ENCODE data around the gene CNTNAP1. TPM values are rescaled to one million over a fixed set of nuclear protein-coding genes. Genes with fewer than 3 reads are reported as not detected.

CNTNAP1 gene
- total RNA-seq, 1 experiment from 2014 or later, result 7.7 TPM

DNA sequence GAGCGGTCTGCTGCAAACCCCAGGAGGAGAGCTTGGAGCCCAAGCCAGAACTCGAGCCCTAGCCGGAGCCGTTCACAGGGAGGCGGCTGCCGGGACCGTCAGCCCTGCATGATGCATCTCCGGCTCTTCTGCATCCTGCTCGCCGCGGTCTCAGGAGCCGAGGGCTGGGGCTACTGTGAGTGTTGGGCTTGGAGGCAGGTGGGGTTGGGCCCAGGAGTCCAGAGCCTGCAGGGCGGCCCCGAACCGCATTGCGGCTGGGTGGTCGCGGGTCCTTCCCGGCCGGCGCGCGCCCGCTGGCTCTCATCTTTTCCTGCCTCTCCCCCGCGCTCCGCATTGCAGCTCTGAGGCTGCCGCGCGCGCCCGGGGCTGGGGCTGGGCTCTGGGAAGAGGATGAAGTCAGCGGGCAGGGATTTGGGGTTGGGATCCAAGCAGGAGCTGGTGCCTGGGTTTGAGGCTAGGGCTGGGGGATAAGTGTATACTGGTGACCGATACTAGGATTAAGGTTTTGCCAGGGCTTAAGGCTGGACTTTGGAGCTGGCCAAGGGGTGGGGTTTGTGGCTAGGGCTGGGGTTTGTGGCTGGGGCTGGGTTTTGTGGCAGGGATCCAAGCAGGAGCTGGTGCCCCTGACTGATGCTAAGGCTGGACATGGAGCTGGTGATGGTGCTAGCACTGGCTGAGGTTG is 532 bp downstream of the CNTNAP1 start:
- Histone ChIP-seq H2BK20ac (ENCODE audit: low read depth, low read length, poor library complexity, severe bottlenecking) (no peak overlapping the region), H3K4ac (ENCODE audit: low read depth, low read length) (no peak overlapping the region), H3K27me3 (ENCODE audit: insufficient read depth, low read length) (no peaks in the 10 kb centered on the region; the same call in 1 of the 2 replicates), H3K27ac (ENCODE audit: insufficient read length, low read depth, low read length) (no peak overlapping the region), H2BK5ac (ENCODE audit: insufficient read length, low read length) (no peak overlapping the region), H3T11ph (ENCODE audit: low read length) (no peak overlapping the region), H2BK15ac (ENCODE audit: low read depth, low read length) (no peak overlapping the region), H3K23ac (ENCODE audit: insufficient read length, low read depth, low read length) (no peak overlapping the region), H3K4me2 (ENCODE audit: insufficient read depth, insufficient read length, low read length) (peak overlapping the region; percentile 68), H3K56ac (ENCODE audit: insufficient read length, low read depth, low read length) (no peak overlapping the region), H3K9me3 (ENCODE audit: control insufficient read depth, low read depth, low read length) (no peaks in the 10 kb centered on the region), H3K9ac (ENCODE audit: extremely low read depth, insufficient read length, low read length) (no peak overlapping the region), H2BK12ac (ENCODE audit: insufficient read length, low read depth, low read length) (no peak overlapping the region), H4K5ac (ENCODE audit: insufficient read length, low read depth, low read length) (no peak overlapping the region), H3K23me2 (ENCODE audit: insufficient read length, low read depth, low read length, poor library complexity, severe bottlenecking) (peaks cover 18% of the 10 kb centered on the region), H4K20me1 (ENCODE audit: control insufficient read depth, insufficient read depth, insufficient read length) (no peaks in the 10 kb centered on the region), H4K91ac (ENCODE audit: insufficient read length, low read depth, low read length) (no peak overlapping the region), H3K18ac (ENCODE audit: insufficient read length, low read depth, low read length) (no peak overlapping the region), H3K79me2 (ENCODE audit: insufficient read depth, low read length) (no peaks in the 10 kb centered on the region), H3K14ac (ENCODE audit: insufficient read depth, low read length) (peak overlapping the region; percentile 21; the same call in 1 of the 2 replicates), H2BK120ac (ENCODE audit: low read depth, low read length, poor library complexity, severe bottlenecking) (no peak overlapping the region), H2AK5ac (ENCODE audit: insufficient read length, low read length) (no peak overlapping the region), H2AFZ (ENCODE audit: low read length) (no peak overlapping the region), H3K4me1 (ENCODE audit: insufficient read depth, low read length) (peaks cover 3% of the 10 kb centered on the region; the same call in 1 of the 2 replicates), H3K79me1 (ENCODE audit: insufficient read depth, low read depth, low read length, poor library complexity, severe bottlenecking) (no peaks in the 10 kb centered on the region), H4K8ac (replicated peaks; ENCODE audit: insufficient read length, low read depth, low read length) (no peak overlapping the region)
- no peak for TF ChIP-seq CTCF (conservative IDR thresholded peaks at IDR 0.05)
- WGBS (ENCODE audit: extremely low coverage, insufficient read length, low lambda C conversion rate), result no CpG with 5 or more reads among the region's 34 CpGs
- H3K36me3 Mint-ChIP-seq (ENCODE audit: insufficient read depth in 1 of 3, low read depth in 3 of 3), result peaks cover 11 to 26% (median 16%) of the 10 kb centered on the region in 3 experiments
- H3K27me3 Mint-ChIP-seq (ENCODE audit: low read depth), result peaks cover 46% of the 10 kb centered on the region
- H3K4me3 Mint-ChIP-seq, result peak overlapping the region; percentile 73 to 85
- no peaks in the 10 kb centered on the region; a peak in 2 of 5 replicates for H3K9me3 Mint-ChIP-seq
- peak overlapping the region in 2 of 3 experiments; percentile 25 to 52; a peak in 2 of 7 replicates for H3K27ac Mint-ChIP-seq
- peak; percentile 76 for DNase-seq
- H3K4me1 Mint-ChIP-seq, result peaks cover 33 to 47% of the 10 kb centered on the region in 2 experiments

Data from H9 (cell line).